HepG2 (cell line): ENCODE measurements around the gene CEP162. TPM values are rescaled to one million over a fixed set of nuclear protein-coding genes. Genes with fewer than 3 reads are reported as not detected.

Source experiments
- ATAC-seq: fragments of 200-7000 bp; cut with Tn5 transposase; 3 replicates; pipeline ENCODE4 v1.9.1; 2020; ENCODE audit warnings: mild to moderate bottlenecking, moderate library complexity
- BruUV-seq: library from RNA; stranded (reverse); fragments of 400-500 nt; replicated peaks from 2 replicates; lab custom pipeline; 2021; lab: Mats Ljungman, UMichigan
- CTCF ChIA-PET: fragments of 300-600 bp; formaldehyde crosslinking; extraction: SDS; loops from one replicate; lab custom pipeline; 2021; ENCODE audit warnings: low total read pairs, inconsistent platforms, low intra/inter-chr PET ratio; lab: Yijun Ruan, JAX
- POLR2A ChIA-PET: fragments of 350-600 bp; sonication (Branson Sonifier 250); formaldehyde crosslinking; loops from one replicate; lab custom pipeline; 2020; ENCODE audit warnings: antibody characterized with exemption, inconsistent platforms; lab: Yijun Ruan, JAX
- DNase-seq: peaks from one replicate; pipeline ENCODE4 v3.0.0-alpha.2; 2015; ENCODE audit warnings: low spot score
- FAIRE-seq: peaks from 3 replicates; lab custom pipeline; 2011; peaks lifted over from hg19 to GRCh38; lab: Jason Lieb, UNC
- H2AFZ ChIP-seq: one replicate; pipeline ENCODE4 v1.6.1; 2011; ENCODE audit warnings: low read length, inconsistent platforms
- H3K27ac ChIP-seq: fragments of 300-600 bp; 3 replicates; pipeline ENCODE4 v1.8.0; 2011; ENCODE audit warnings: mixed run types, mild to moderate bottlenecking, mixed read lengths, low read length, inconsistent platforms; ENCODE audit not compliant: insufficient read depth; ENCODE audit errors: extremely low read length
- H3K27me3 ChIP-seq, 2 experiments: fragments of 200-600 bp in 1 of 2; 2 replicates in 1 of 2; 3 replicates in 1 of 2; pipeline versions ENCODE4 v1.6.0 to v1.8.0; 2011; ENCODE audit warnings: low read length in 2 of 2, mild to moderate bottlenecking in 2 of 2, moderate library complexity in 2 of 2, inconsistent platforms in 1 of 2; ENCODE audit not compliant: insufficient read depth in 2 of 2, control insufficient read depth in 1 of 2
- H3K36me3 ChIP-seq, 2 experiments: fragments of 200-600 bp in 1 of 2; replicated peaks in 1 of 2; 2 replicates in 1 of 2; 3 replicates in 1 of 2; pipeline versions ENCODE4 v1.5.1 to v1.8.0; 2011; ENCODE audit warnings: low read length in 2 of 2, inconsistent platforms in 1 of 2; ENCODE audit not compliant: insufficient read depth in 2 of 2, control insufficient read depth in 1 of 2
- H3K4me1 ChIP-seq: 2 replicates; pipeline ENCODE4 v1.5.1; 2012; ENCODE audit warnings: low read length, inconsistent platforms; ENCODE audit not compliant: insufficient read depth
- H3K4me2 ChIP-seq: 2 replicates; pipeline ENCODE4 v1.6.0; 2011; ENCODE audit warnings: low read depth, low read length, inconsistent platforms
- H3K4me3 ChIP-seq, 3 experiments: fragments of 200-600 bp in 1 of 3; sonication (generic), shearing (Covaris generic) in 1 of 3; replicated peaks in 1 of 3; 2 replicates each; pipeline ENCODE4 v1.5.1; 2011 to 2016; ENCODE audit warnings: low read length in 3 of 3, inconsistent platforms in 2 of 3, low read depth in 2 of 3, mild to moderate bottlenecking in 2 of 3, control low read depth in 1 of 3, mixed read lengths in 1 of 3; ENCODE audit not compliant: insufficient read depth in 1 of 3
- H3K79me2 ChIP-seq: one replicate; pipeline ENCODE4 v1.6.1; 2011; ENCODE audit warnings: low read length, inconsistent platforms; ENCODE audit not compliant: insufficient read depth
- H3K9ac ChIP-seq: 2 replicates; pipeline ENCODE4 v1.6.0; 2011; ENCODE audit warnings: mild to moderate bottlenecking, low read depth, low read length, inconsistent platforms; ENCODE audit not compliant: insufficient read depth
- H3K9me3 ChIP-seq: 2 replicates; pipeline ENCODE4 v1.5.1; 2012; ENCODE audit warnings: mild to moderate bottlenecking, low read length
- H4K20me1 ChIP-seq: 2 replicates; pipeline ENCODE4 v1.6.0; 2011; ENCODE audit warnings: inconsistent platforms, mild to moderate bottlenecking, low read length, moderate library complexity; ENCODE audit not compliant: insufficient read depth
- ARHGAP35 ChIP-seq: sonication (generic); formaldehyde crosslinking; IDR thresholded peaks from 2 replicates; pipeline ENCODE4 v1.9.0; 2022; ENCODE audit warnings: mild to moderate bottlenecking, inconsistent platforms, moderate library complexity, missing genetic modification reagents, borderline replicate concordance
- CHCHD3 ChIP-seq: sonication (generic); formaldehyde crosslinking; IDR thresholded peaks from 2 replicates; pipeline ENCODE4 v1.8.0; 2022; ENCODE audit warnings: mild to moderate bottlenecking, missing genetic modification reagents, moderate library complexity
- CREM ChIP-seq, 2 experiments: sonication (generic) in 1 of 2; formaldehyde crosslinking in 1 of 2; IDR thresholded peaks; 2 replicates each; pipeline versions ENCODE4 v1.4.0 to v1.6.1; 2016 to 2020; ENCODE audit warnings: antibody characterized with exemption in 1 of 2, mild to moderate bottlenecking in 1 of 2, missing genetic modification reagents in 1 of 2
- MEIS1 ChIP-seq: sonication (generic); formaldehyde crosslinking; IDR thresholded peaks from 2 replicates; pipeline ENCODE4 v1.9.0; 2021; ENCODE audit warnings: mild to moderate bottlenecking, missing genetic modification reagents, moderate library complexity, borderline replicate concordance
- NAIF1 ChIP-seq: sonication (generic); formaldehyde crosslinking; IDR thresholded peaks from 2 replicates; pipeline ENCODE4 v1.5.0; 2020; ENCODE audit warnings: mild to moderate bottlenecking, missing genetic modification reagents, borderline replicate concordance
- NR2F1 ChIP-seq, 2 experiments: fragments of 450-650 bp in 1 of 2; formaldehyde crosslinking in 1 of 2; IDR thresholded peaks; 2 replicates each; pipeline versions ENCODE4 v1.5.0 to v1.6.1; 2016 to 2020; ENCODE audit warnings: mild to moderate bottlenecking in 1 of 2, missing compliant biosample characterization in 1 of 2, missing genetic modification reagents in 1 of 2, moderate library complexity in 1 of 2
- PTBP1 ChIP-seq: fragments of 200-400 bp; formaldehyde crosslinking; IDR thresholded peaks from 2 replicates; pipeline ENCODE4 v1.6.1; 2018; ENCODE audit warnings: low read length, low read depth; ENCODE audit not compliant: poor library complexity, severe bottlenecking
- SOX13 ChIP-seq, 3 experiments: fragments of 450-650 bp in 1 of 3; sonication (generic) in 1 of 3; formaldehyde crosslinking in 1 of 3; IDR thresholded peaks in 2 of 3; conservative IDR thresholded peaks in 1 of 3; 2 replicates each; pipeline versions ENCODE4 v1.5.0 to v1.6.1; 2016 to 2020; ENCODE audit warnings: antibody characterized with exemption in 1 of 3, mild to moderate bottlenecking in 1 of 3, missing compliant biosample characterization in 1 of 3, missing genetic modification reagents in 1 of 3, moderate library complexity in 1 of 3
- SP2 ChIP-seq: sonication (generic); formaldehyde crosslinking; IDR thresholded peaks from 2 replicates; pipeline ENCODE4 v1.5.1; 2020; ENCODE audit warnings: mild to moderate bottlenecking, missing genetic modification reagents
- TBX3 ChIP-seq: fragments of 450-650 bp; IDR thresholded peaks from 2 replicates; pipeline ENCODE4 v1.6.1; 2017; ENCODE audit warnings: antibody characterized with exemption, mild to moderate bottlenecking, inconsistent platforms, borderline replicate concordance
- TRIM24 ChIP-seq: sonication (generic); formaldehyde crosslinking; IDR thresholded peaks from 2 replicates; pipeline ENCODE4 v1.8.0; 2022; ENCODE audit warnings: mild to moderate bottlenecking, missing genetic modification reagents
- XRCC5 ChIP-seq: fragments of 200-400 bp; formaldehyde crosslinking; optimal IDR thresholded peaks from 2 replicates; pipeline ENCODE3; 2017; ENCODE audit warnings: mild to moderate bottlenecking, low read length
- ZNF232 ChIP-seq: sonication (generic); formaldehyde crosslinking; IDR thresholded peaks from 2 replicates; pipeline ENCODE4 v1.4.0; 2020; ENCODE audit warnings: missing genetic modification reagents, borderline replicate concordance
- ZNF333 ChIP-seq: sonication (generic); formaldehyde crosslinking; IDR thresholded peaks from 2 replicates; pipeline ENCODE4 v1.4.0; 2020; ENCODE audit warnings: mild to moderate bottlenecking, missing genetic modification reagents, borderline replicate concordance
- ZNF615 ChIP-seq: sonication (generic); formaldehyde crosslinking; IDR thresholded peaks from 2 replicates; pipeline ENCODE4 v1.5.0; 2020; ENCODE audit warnings: mild to moderate bottlenecking, missing genetic modification reagents, borderline replicate concordance
- ZNF652 ChIP-seq: IDR thresholded peaks from 2 replicates; pipeline ENCODE4 v1.6.1; 2016; ENCODE audit warnings: low read depth, borderline replicate concordance
- ZNF678 ChIP-seq: sonication (generic); formaldehyde crosslinking; IDR thresholded peaks from 2 replicates; pipeline ENCODE4 v1.4.0; 2020; ENCODE audit warnings: mild to moderate bottlenecking, missing genetic modification reagents
- ZSCAN31 ChIP-seq: sonication (generic); formaldehyde crosslinking; IDR thresholded peaks from 2 replicates; pipeline ENCODE4 v1.5.0; 2020; ENCODE audit warnings: low read depth, mild to moderate bottlenecking, missing genetic modification reagents
- WGBS: methylation state at CpG from one replicate; pipeline ENCODE4 v1.1.6; 2017; ENCODE audit warnings: low lambda C conversion rate; 5-methylcytosine and 5-hydroxymethylcytosine counted together
- in situ Hi-C: cut with HindIII; loops from 2 replicates; pipeline ENCODE4 v1.10.0; 2017; ENCODE audit warnings: low pct_unique_long_range_greater_than_20kb; ENCODE audit not compliant: extremely low pct_ligation_motif_present
- intact Hi-C: fragments of 100-400 bp; cut with micrococcal nuclease; formaldehyde crosslinking; loops from one replicate; pipeline ENCODE4 v1.10.0; 2022; ENCODE audit not compliant: unreplicated experiment
- polyA plus RNA-seq, 8 experiments: library from polyadenylated mRNA; depleted of rRNA in 3 of 8; stranded (reverse) in 7 of 8; unstranded in 1 of 8; fragments of >200 nt; fragmentation: Illumina TruSeq in 4 of 8; extraction: Trizol in 4 of 8; gene quantifications; 2 replicates each; pipeline versions ENCODE4 v1.2.1 to v1.2.3, GENCODE V29; 2011 to 2016; ENCODE audit warnings: low read depth in 4 of 8, missing spikeins in 1 of 8, mixed read lengths in 1 of 8; ENCODE audit not compliant: insufficient read depth in 1 of 8
- total RNA-seq, 5 experiments: library from RNA; depleted of rRNA; stranded (reverse); fragments of >200 nt; fragmentation: Illumina TruSeq; extraction: Trizol; gene quantifications; 2 replicates each; pipeline ENCODE4 v1.2.3, GENCODE V29; 2016; ENCODE audit warnings: low read depth in 1 of 5
- TF ChIP-seq, protein P1 (sequence below): IDR thresholded peaks from 2 replicates; pipeline ENCODE4 v1.6.1; 2016; ENCODE audit warnings: missing compliant biosample characterization, missing genetic modification reagents, borderline replicate concordance

CEP162 gene
- total and polyA plus RNA-seq, 2 of the 13 experiments (the other 11 are each of a cell fraction or from before 2014, with no cell fraction given) = 0.50 to 7.9 TPM

DNA sequence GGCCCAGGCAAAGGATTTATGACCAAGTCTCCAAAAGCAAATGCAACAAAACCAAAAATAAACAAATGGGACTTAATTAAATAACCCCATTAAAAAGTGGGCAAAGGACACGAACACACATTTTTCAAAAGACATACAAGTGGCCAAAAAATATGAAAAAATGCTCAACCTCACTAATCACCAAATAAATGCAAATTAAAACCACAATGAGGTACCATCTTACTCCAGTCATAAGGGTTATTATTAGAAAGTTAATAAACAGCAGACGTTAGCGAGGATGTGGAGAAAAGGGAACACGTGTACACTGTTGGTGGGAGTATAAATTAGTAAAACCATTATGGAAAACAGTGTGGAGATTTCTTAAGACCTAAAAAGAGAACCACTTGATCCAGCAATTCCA, 71.1 kb downstream of the CEP162 start:
- CTCF ChIA-PET = no interaction called here
- H3K4me1 ChIP-seq = no peaks in the 10 kb centered on the region
- no peaks in the 10 kb centered on the region for H4K20me1 ChIP-seq
- intact Hi-C loops (no loop called here), in situ Hi-C loops (no loop called here)
- WGBS = 91% methylated on average over 4 of the region's 4 CpGs
- H3K27ac ChIP-seq = no peak overlapping the region
- no peak for ATAC-seq
- H3K4me3 ChIP-seq = no peak overlapping the region
- no peak overlapping the region for H3K4me2 ChIP-seq
- no peaks in the 10 kb centered on the region for H3K27me3 ChIP-seq
- H3K9ac ChIP-seq = no peak overlapping the region
- H2AFZ ChIP-seq = no peak overlapping the region
- BruUV-seq = no TSS peak
- no peak for DNase-seq
- no peak for FAIRE-seq
- POLR2A ChIA-PET = no interaction called here
- H3K79me2 ChIP-seq = no peaks in the 10 kb centered on the region
- no peaks in the 10 kb centered on the region for H3K9me3 ChIP-seq
- peaks cover 1 to 7% of the 10 kb centered on the region in 2 experiments; a peak in 3 of 5 replicates for H3K36me3 ChIP-seq
- TF ChIP-seq PTBP1 (no peak), ZNF652 (no peak), SP2 (CRISPR knock-in tag) (no peak), CREM (IDR thresholded peaks at IDR 0.05) (no peak), CREM (CRISPR knock-in tag; IDR thresholded peaks at IDR 0.05) (no peak), ZNF615 (CRISPR knock-in tag) (no peak), ZNF333 (CRISPR knock-in tag) (no peak), NAIF1 (CRISPR knock-in tag) (no peak), ZNF232 (CRISPR knock-in tag) (no peak), SOX13 (IDR thresholded peaks at IDR 0.05) (no peak), SOX13 (CRISPR knock-in tag; conservative IDR thresholded peaks at IDR 0.05 in 1 of 2, IDR thresholded peaks at IDR 0.05 in 1 of 2) (no peak), ZNF678 (CRISPR knock-in tag) (no peak), MEIS1 (CRISPR knock-in tag) (no peak), TRIM24 (no peak), TBX3 (no peak), NR2F1 (CRISPR knock-in tag; IDR thresholded peaks at IDR 0.05) (no peak), ARHGAP35 (CRISPR knock-in tag) (no peak), CHCHD3 (no peak), XRCC5 (no peak), ZSCAN31 (CRISPR knock-in tag) (no peak)
- TF ChIP-seq, protein P1, sequence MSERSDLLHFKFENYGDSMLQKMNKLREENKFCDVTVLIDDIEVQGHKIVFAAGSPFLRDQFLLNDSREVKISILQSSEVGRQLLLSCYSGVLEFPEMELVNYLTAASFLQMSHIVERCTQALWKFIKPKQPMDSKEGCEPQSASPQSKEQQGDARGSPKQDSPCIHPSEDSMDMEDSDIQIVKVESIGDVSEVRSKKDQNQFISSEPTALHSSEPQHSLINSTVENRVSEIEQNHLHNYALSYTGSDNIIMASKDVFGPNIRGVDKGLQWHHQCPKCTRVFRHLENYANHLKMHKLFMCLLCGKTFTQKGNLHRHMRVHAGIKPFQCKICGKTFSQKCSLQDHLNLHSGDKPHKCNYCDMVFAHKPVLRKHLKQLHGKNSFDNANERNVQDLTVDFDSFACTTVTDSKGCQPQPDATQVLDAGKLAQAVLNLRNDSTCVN (CRISPR knock-in tag) = no peak
